Gastroesophageal sphincter (tissue), 3 donors: ENCODE results near the gene PCDHB13.

Source experiments
- CTCF ChIP-seq, 4 experiments: fragments of 200-600 bp in 2 of 4; fragments of 450-650 bp in 2 of 4; sonication (generic) in 1 of 4; IDR thresholded peaks; one replicate each; pipeline ENCODE4 v1.5.1; 2017 to 2019; ENCODE audit warnings: antibody characterized with exemption in 4 of 4, mild to moderate bottlenecking in 2 of 4, moderate library complexity in 2 of 4
- POLR2A ChIP-seq, 2 donors: fragments of 450-650 bp; IDR thresholded peaks; one replicate each; pipeline ENCODE4 v1.6.1; 2017; ENCODE audit warnings: antibody characterized with exemption in 2 of 2, mild to moderate bottlenecking in 2 of 2, moderate library complexity in 1 of 2

- TF ChIP-seq CTCF (IDR thresholded peaks at IDR 0.05) (no peak), POLR2A (IDR thresholded peaks at IDR 0.05) (no peak)
Observed at GRCh38 chr5:141175933-141176332, 37.8 kb upstream of the PCDHB13 start.
